ENCODE results near the gene BCL7C. TPM values are rescaled to one million over a fixed set of nuclear protein-coding genes. Genes with fewer than 3 reads are reported as not detected.

Gene BCL7C
- total and polyA plus RNA-seq, 7 donors = 13.9 to 40.9 (median 18.1) TPM

DNA sequence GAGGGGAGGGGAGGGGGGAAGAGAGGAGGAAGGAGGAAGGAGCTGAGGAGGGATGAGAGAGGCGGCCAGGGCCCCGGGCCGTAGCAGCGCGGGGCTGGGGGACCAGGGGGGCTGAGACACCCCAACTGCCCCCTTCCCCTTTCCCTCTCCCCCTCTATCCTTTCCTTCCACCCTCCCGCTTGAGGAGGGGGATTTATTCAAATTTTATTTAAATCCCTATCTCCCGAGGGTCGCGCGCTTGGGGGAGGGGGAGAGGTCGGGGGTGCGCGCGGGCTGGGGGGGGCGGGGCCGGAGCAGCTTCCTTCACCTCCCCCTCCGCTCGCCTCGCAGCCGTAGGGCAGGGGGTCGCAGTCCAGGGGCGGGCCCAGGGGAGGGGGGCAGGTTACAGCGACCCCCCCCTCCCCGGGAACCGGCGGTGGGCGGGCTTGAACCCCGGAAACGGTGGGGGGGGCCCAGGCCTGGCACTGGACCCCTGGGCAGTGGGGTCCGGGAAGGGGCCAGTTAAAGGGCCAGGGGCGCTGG lies 29.7 kb upstream of the BCL7C start, which contains the start of gene FBXL19:
Gene FBXL19, plus strand, starts transcription at position 19 of the 522 bp plus-strand sequence. CDS start 2,183 bp downstream, outside the sequence.
- ATAC-seq = no peak
- DNase-seq = peak; percentile 53 to 77
- TF ChIP-seq, protein P1, sequence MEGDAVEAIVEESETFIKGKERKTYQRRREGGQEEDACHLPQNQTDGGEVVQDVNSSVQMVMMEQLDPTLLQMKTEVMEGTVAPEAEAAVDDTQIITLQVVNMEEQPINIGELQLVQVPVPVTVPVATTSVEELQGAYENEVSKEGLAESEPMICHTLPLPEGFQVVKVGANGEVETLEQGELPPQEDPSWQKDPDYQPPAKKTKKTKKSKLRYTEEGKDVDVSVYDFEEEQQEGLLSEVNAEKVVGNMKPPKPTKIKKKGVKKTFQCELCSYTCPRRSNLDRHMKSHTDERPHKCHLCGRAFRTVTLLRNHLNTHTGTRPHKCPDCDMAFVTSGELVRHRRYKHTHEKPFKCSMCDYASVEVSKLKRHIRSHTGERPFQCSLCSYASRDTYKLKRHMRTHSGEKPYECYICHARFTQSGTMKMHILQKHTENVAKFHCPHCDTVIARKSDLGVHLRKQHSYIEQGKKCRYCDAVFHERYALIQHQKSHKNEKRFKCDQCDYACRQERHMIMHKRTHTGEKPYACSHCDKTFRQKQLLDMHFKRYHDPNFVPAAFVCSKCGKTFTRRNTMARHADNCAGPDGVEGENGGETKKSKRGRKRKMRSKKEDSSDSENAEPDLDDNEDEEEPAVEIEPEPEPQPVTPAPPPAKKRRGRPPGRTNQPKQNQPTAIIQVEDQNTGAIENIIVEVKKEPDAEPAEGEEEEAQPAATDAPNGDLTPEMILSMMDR (IDR thresholded peaks at IDR 0.05) = no peak
- 0 to 1% (median 1%) methylated on average over 2 to 31 of the region's 31 CpGs for WGBS, 3 donors
- H3K27ac ChIP-seq = peak within 1 kb of the TSS; percentile 86
- no peaks in the 10 kb centered on the region for H3K27me3 ChIP-seq (ENCODE audit: insufficient read depth in 3 of 3, low read length in 2 of 3)
- peaks cover 7% of the 10 kb centered on the region for H3K4me1 ChIP-seq
- no peaks in the 10 kb centered on the region for H3K9me3 ChIP-seq
- no peaks in the 10 kb centered on the region for H3K36me3 ChIP-seq (ENCODE audit: insufficient read depth in 1 of 2, low read depth in 1 of 2)
- peak within 1 kb of the TSS; percentile 81 for H3K4me3 ChIP-seq
- intact Hi-C loops (cut with DNase I) = no loop called here

DNA sequence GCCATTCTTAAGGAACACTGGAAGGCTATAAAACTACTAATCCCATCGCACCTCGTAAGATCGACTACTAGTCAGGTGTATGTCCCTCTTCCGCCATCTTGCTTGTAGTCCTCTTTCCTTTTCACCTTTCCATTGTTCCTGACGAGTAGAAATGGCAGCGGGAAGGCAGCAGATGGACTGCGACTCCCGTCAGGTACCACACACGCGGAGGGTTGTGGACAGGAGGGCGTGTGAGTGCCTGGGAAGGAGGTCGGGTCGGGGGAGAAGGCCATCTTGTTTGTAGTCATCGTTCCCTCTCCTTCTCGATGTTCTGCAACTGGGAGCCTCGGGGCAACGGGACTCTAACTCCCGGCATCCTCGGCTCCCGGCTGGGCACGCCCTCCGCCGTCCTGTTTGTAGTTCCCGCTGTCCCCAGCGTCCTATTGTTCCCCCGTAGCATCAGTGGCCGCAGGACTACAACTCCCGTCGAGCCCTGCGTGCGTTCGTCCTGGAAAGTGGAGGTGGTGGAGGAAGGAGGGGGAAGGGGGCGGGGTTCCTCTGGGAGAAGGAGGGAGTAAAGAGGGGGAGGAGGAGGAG lies 29.2 kb upstream of the BCL7C start:
- Histone ChIP-seq H3K4me3 (peak overlapping the region; percentile 81), H3K36me3 (ENCODE audit: insufficient read depth in 1 of 2, low read depth in 1 of 2) (no peaks in the 10 kb centered on the region), H3K9me3 (no peaks in the 10 kb centered on the region), H3K4me1 (peaks cover 7% of the 10 kb centered on the region), H3K27me3 (ENCODE audit: insufficient read depth in 3 of 3, low read length in 2 of 3) (no peaks in the 10 kb centered on the region), H3K27ac (peak overlapping the region; percentile 86)
- TF ChIP-seq, protein P1 (IDR thresholded peaks at IDR 0.05) = no peak
- intact Hi-C loops (cut with DNase I) = no loop called here
- WGBS, 3 donors = 0 to 1% (median 0%) methylated on average over 32 to 33 of the region's 33 CpGs
- peak; percentile 100 for DNase-seq
- peak; percentile 80 to 82 (median 81) for ATAC-seq

DNA sequence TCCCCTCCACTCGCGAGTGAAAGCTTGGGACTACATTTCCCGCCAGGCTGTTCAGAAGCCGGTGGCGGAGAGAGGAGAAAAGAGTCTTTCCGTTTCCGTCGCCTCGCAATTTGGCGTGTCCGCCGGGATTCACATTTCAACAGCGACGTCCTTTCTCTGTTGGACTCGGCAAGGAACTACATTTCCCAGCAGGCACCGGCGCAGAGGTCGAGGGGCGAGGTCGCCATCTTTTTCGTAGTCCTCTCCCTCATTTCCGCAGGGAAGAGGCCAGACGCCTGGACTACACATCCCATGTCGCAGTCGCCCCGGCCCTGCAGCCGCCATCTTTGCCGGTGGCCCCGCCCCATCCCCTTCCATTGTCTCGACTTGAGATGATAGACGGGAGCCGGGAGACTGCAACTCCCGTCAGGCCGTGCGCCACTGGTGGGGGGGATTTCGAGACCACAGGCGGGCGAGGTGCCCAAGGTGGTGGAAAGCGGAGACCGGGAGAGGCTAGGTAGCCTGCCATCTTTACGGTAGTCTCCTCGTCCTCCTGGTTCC lies 28.6 kb upstream of the BCL7C start:
- H3K4me1 ChIP-seq = peaks cover 7% of the 10 kb centered on the region
- intact Hi-C loops (cut with DNase I) = no loop called here
- peak; percentile 100 for DNase-seq
- peak overlapping the region; percentile 81 for H3K4me3 ChIP-seq
- TF ChIP-seq, protein P1 (IDR thresholded peaks at IDR 0.05) = no peak
- no peaks in the 10 kb centered on the region for H3K27me3 ChIP-seq (ENCODE audit: insufficient read depth in 3 of 3, low read length in 2 of 3)
- peak overlapping the region; percentile 86 for H3K27ac ChIP-seq
- no peaks in the 10 kb centered on the region for H3K9me3 ChIP-seq
- ATAC-seq = peak; percentile 83 to 88 (median 84)
- no peaks in the 10 kb centered on the region for H3K36me3 ChIP-seq (ENCODE audit: insufficient read depth in 1 of 2, low read depth in 1 of 2)
- 0% methylated on average over 42 of the region's 42 CpGs for WGBS, 3 donors

DNA sequence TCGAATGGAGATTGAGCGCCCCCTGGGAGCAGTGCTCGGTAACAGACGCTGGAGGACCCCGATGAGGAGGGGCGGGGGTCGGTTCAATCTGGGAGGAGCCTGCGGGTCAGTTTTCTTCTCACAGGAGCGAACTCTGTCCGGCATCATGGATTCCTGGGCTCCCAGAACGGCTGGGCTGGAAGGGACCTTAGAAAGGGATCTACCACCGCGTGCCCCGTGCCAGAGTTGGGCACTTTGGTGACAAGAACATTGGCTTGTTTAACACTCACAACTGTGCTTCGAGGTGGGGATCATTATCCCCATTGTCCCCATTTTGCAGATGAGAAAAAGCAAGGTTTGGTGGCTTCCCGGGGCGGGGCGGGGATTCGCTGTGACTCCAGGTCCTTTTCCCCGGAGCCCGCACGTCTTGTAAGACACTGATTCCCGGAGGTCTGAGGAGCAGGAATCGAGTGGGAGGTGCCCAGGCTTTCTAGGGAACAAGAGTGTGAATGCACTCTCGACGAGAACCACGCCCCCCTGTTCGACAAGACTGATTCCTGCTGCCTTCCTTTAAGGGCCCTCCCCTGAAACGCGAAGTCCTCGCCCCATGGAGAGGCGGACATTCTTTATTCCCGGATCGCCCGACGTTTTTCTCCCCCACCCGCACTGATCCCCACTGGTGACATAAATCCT lies 28.0 kb upstream of the BCL7C start:
- DNase-seq (peak; percentile 86 to 91), ATAC-seq (peak; percentile 14 to 44 (median 21))
- 1% methylated on average over 37 of the region's 37 CpGs for WGBS, 3 donors
- intact Hi-C loops (cut with DNase I) = loop anchor here (1.0 kb wide), 1 partner anchor 77 kb away; no protein-coding TSS in a partner anchor
- H3K4me3 ChIP-seq = peak overlapping the region; percentile 81
- no peaks in the 10 kb centered on the region for H3K36me3 ChIP-seq (ENCODE audit: insufficient read depth in 1 of 2, low read depth in 1 of 2)
- H3K4me1 ChIP-seq = peaks cover 7% of the 10 kb centered on the region
- H3K9me3 ChIP-seq = no peaks in the 10 kb centered on the region
- TF ChIP-seq, protein P1 (IDR thresholded peaks at IDR 0.05) = peak; percentile 84
- H3K27me3 ChIP-seq (ENCODE audit: insufficient read depth in 3 of 3, low read length in 2 of 3) = no peaks in the 10 kb centered on the region
- peak overlapping the region; percentile 86 for H3K27ac ChIP-seq

Data from psoas muscle (tissue), 8 donors.